HEK293 (cell line): ENCODE data around the gene WDFY3.

ENCODE experiments used
- EGR2 ChIP-seq: fragments of 450-650 bp; formaldehyde crosslinking; IDR thresholded peaks from 2 replicates; pipeline ENCODE4 v1.5.1; 2016; ENCODE audit warnings: low read depth, missing biosample characterization, missing genetic modification characterization
- FEZF1 ChIP-seq: fragments of 450-650 bp; formaldehyde crosslinking; IDR thresholded peaks from 2 replicates; pipeline ENCODE4 v1.5.1; 2016; ENCODE audit warnings: missing biosample characterization, missing genetic modification characterization
- GFI1B ChIP-seq: fragments of 450-650 bp; formaldehyde crosslinking; IDR thresholded peaks from 2 replicates; pipeline ENCODE4 v1.5.1; 2016; ENCODE audit warnings: missing biosample characterization, missing genetic modification characterization
- INSM2 ChIP-seq: fragments of 450-650 bp; formaldehyde crosslinking; IDR thresholded peaks from 2 replicates; pipeline ENCODE4 v1.5.1; 2016; ENCODE audit warnings: missing biosample characterization, missing genetic modification characterization
- MZF1 ChIP-seq: fragments of 450-650 bp; formaldehyde crosslinking; IDR thresholded peaks from 2 replicates; pipeline ENCODE4 v1.5.1; 2017; ENCODE audit warnings: missing biosample characterization, missing genetic modification characterization, borderline replicate concordance
- OVOL3 ChIP-seq: fragments of 450-650 bp; formaldehyde crosslinking; IDR thresholded peaks from 2 replicates; pipeline ENCODE4 v1.5.1; 2016; ENCODE audit warnings: missing biosample characterization, missing genetic modification characterization
- RBAK ChIP-seq: fragments of 450-650 bp; formaldehyde crosslinking; IDR thresholded peaks from 2 replicates; pipeline ENCODE4 v1.5.1; 2016; ENCODE audit warnings: missing biosample characterization, missing genetic modification characterization
- REPIN1 ChIP-seq: fragments of 450-650 bp; formaldehyde crosslinking; IDR thresholded peaks from 2 replicates; pipeline ENCODE4 v1.5.1; 2017; ENCODE audit warnings: missing biosample characterization, missing genetic modification characterization, low read depth
- SCRT1 ChIP-seq: fragments of 450-650 bp; formaldehyde crosslinking; IDR thresholded peaks from 2 replicates; pipeline ENCODE4 v1.5.1; 2016; ENCODE audit warnings: missing biosample characterization, missing genetic modification characterization, borderline replicate concordance
- SP3 ChIP-seq: fragments of 450-650 bp; formaldehyde crosslinking; IDR thresholded peaks from 2 replicates; pipeline ENCODE4 v1.5.1; 2016; ENCODE audit warnings: missing biosample characterization, missing genetic modification characterization
- TCF7L2 ChIP-seq: IDR thresholded peaks from 2 replicates; pipeline ENCODE4 v1.6.1; 2011; ENCODE audit warnings: low read depth, mild to moderate bottlenecking, inconsistent platforms, low read length, moderate library complexity, borderline replicate concordance
- WT1 ChIP-seq: fragments of 450-650 bp; formaldehyde crosslinking; IDR thresholded peaks from 2 replicates; pipeline ENCODE4 v1.5.1; 2016; ENCODE audit warnings: missing biosample characterization, missing genetic modification characterization
- ZBTB17 ChIP-seq: fragments of 450-650 bp; formaldehyde crosslinking; IDR thresholded peaks from 2 replicates; pipeline ENCODE4 v1.5.1; 2016; ENCODE audit warnings: missing biosample characterization, missing genetic modification characterization
- ZBTB20 ChIP-seq: fragments of 450-650 bp; formaldehyde crosslinking; IDR thresholded peaks from 2 replicates; pipeline ENCODE4 v1.5.1; 2016; ENCODE audit warnings: missing biosample characterization, missing genetic modification characterization
- ZBTB44 ChIP-seq: fragments of 450-650 bp; IDR thresholded peaks from 2 replicates; pipeline ENCODE4 v1.5.1; 2018; ENCODE audit warnings: missing biosample characterization, mild to moderate bottlenecking, missing genetic modification characterization
- ZBTB8A ChIP-seq: fragments of 450-650 bp; formaldehyde crosslinking; IDR thresholded peaks from 2 replicates; pipeline ENCODE4 v1.5.1; 2016; ENCODE audit warnings: missing biosample characterization, missing genetic modification characterization
- ZFP37 ChIP-seq: fragments of 450-650 bp; formaldehyde crosslinking; IDR thresholded peaks from 2 replicates; pipeline ENCODE4 v1.5.1; 2016; ENCODE audit warnings: missing biosample characterization, missing genetic modification characterization
- ZFP69B ChIP-seq: fragments of 450-650 bp; formaldehyde crosslinking; IDR thresholded peaks from 2 replicates; pipeline ENCODE4 v1.5.1; 2016; ENCODE audit warnings: missing biosample characterization, missing genetic modification characterization
- ZNF112 ChIP-seq: fragments of 450-650 bp; formaldehyde crosslinking; IDR thresholded peaks from 2 replicates; pipeline ENCODE4 v1.5.0; 2017; ENCODE audit warnings: missing biosample characterization, missing genetic modification characterization
- ZNF155 ChIP-seq: fragments of 450-650 bp; formaldehyde crosslinking; IDR thresholded peaks from 2 replicates; pipeline ENCODE4 v1.5.1; 2016; ENCODE audit warnings: missing biosample characterization, missing genetic modification characterization
- ZNF19 ChIP-seq: fragments of 450-650 bp; formaldehyde crosslinking; IDR thresholded peaks from 2 replicates; pipeline ENCODE4; 2016; ENCODE audit warnings: missing biosample characterization, missing genetic modification characterization, low read depth
- ZNF2 ChIP-seq: fragments of 450-650 bp; formaldehyde crosslinking; IDR thresholded peaks from 2 replicates; pipeline ENCODE4 v1.5.1; 2016; ENCODE audit warnings: missing biosample characterization, missing genetic modification characterization
- ZNF266 ChIP-seq: fragments of 450-650 bp; formaldehyde crosslinking; IDR thresholded peaks from 2 replicates; pipeline ENCODE4 v1.5.1; 2016; ENCODE audit warnings: missing biosample characterization, missing genetic modification characterization, low read depth
- ZNF280D ChIP-seq: fragments of 450-650 bp; formaldehyde crosslinking; IDR thresholded peaks from 2 replicates; pipeline ENCODE4 v1.5.1; 2016; ENCODE audit warnings: missing biosample characterization, missing genetic modification characterization
- ZNF501 ChIP-seq: fragments of 450-650 bp; formaldehyde crosslinking; IDR thresholded peaks from 2 replicates; pipeline ENCODE4 v1.5.1; 2016; ENCODE audit warnings: missing biosample characterization, missing genetic modification characterization
- ZNF521 ChIP-seq: fragments of 450-650 bp; formaldehyde crosslinking; IDR thresholded peaks from 2 replicates; pipeline ENCODE4 v1.5.1; 2017; ENCODE audit warnings: missing biosample characterization, mild to moderate bottlenecking, missing genetic modification characterization
- ZNF548 ChIP-seq: fragments of 450-650 bp; formaldehyde crosslinking; IDR thresholded peaks from 2 replicates; pipeline ENCODE4 v1.5.1; 2016; ENCODE audit warnings: missing biosample characterization, missing genetic modification characterization
- ZNF555 ChIP-seq: fragments of 450-650 bp; formaldehyde crosslinking; conservative IDR thresholded peaks from 2 replicates; pipeline ENCODE4 v1.5.1; 2017; ENCODE audit warnings: missing biosample characterization, mild to moderate bottlenecking, missing genetic modification characterization, inconsistent platforms
- ZNF558 ChIP-seq: fragments of 450-650 bp; formaldehyde crosslinking; IDR thresholded peaks from 2 replicates; pipeline ENCODE4 v1.5.1; 2016; ENCODE audit warnings: missing biosample characterization, missing genetic modification characterization
- ZNF560 ChIP-seq: fragments of 450-650 bp; formaldehyde crosslinking; IDR thresholded peaks from 2 replicates; pipeline ENCODE4 v1.5.1; 2017; ENCODE audit warnings: missing biosample characterization, missing genetic modification characterization, borderline replicate concordance
- ZNF624 ChIP-seq: fragments of 450-650 bp; formaldehyde crosslinking; IDR thresholded peaks from 2 replicates; pipeline ENCODE4 v1.5.1; 2017; ENCODE audit warnings: missing biosample characterization, missing genetic modification characterization
- ZNF654 ChIP-seq: fragments of 450-650 bp; formaldehyde crosslinking; IDR thresholded peaks from 2 replicates; pipeline ENCODE4 v1.5.1; 2016; ENCODE audit warnings: low read depth, missing biosample characterization, missing genetic modification characterization
- ZNF660 ChIP-seq: fragments of 450-650 bp; IDR thresholded peaks from 2 replicates; pipeline ENCODE4 v1.5.1; 2018; ENCODE audit warnings: missing biosample characterization, mild to moderate bottlenecking, missing genetic modification characterization
- ZNF707 ChIP-seq: fragments of 450-650 bp; formaldehyde crosslinking; IDR thresholded peaks from 2 replicates; pipeline ENCODE4 v1.5.1; 2016; ENCODE audit warnings: missing biosample characterization, missing genetic modification characterization
- ZNF776 ChIP-seq: fragments of 450-650 bp; formaldehyde crosslinking; IDR thresholded peaks from 2 replicates; pipeline ENCODE4 v1.5.0; 2017; ENCODE audit warnings: missing biosample characterization, missing genetic modification characterization, borderline replicate concordance
- ZNF830 ChIP-seq: fragments of 450-650 bp; IDR thresholded peaks from 2 replicates; pipeline ENCODE4 v1.5.0; 2018; ENCODE audit warnings: missing biosample characterization, missing genetic modification characterization, low read depth, mild to moderate bottlenecking, moderate library complexity
- ZSCAN16 ChIP-seq: fragments of 450-650 bp; formaldehyde crosslinking; IDR thresholded peaks from 2 replicates; pipeline ENCODE4 v1.5.1; 2016; ENCODE audit warnings: missing biosample characterization, missing genetic modification characterization

WDFY3 gene

GRCh38 chr4:84966382-84967242 lies at the start of gene WDFY3 (continued):
- TF ChIP-seq ZNF521 (tag by site-specific recombination) (no peak), MZF1 (tag by site-specific recombination) (no peak), ZNF266 (tag by site-specific recombination) (no peak), ZSCAN16 (tag by site-specific recombination) (no peak), WT1 (peak; percentile 65), ZNF2 (tag by site-specific recombination) (peak; percentile 41; the same call in 1 of the 2 replicates), TCF7L2 (no peak), ZBTB8A (tag by site-specific recombination) (peak; percentile 29; the same call in 1 of the 2 replicates), ZFP37 (tag by site-specific recombination) (no peak), ZNF501 (tag by site-specific recombination) (peak; percentile 82; the same call in 1 of the 2 replicates), ZNF776 (no peak), ZNF560 (no peak), FEZF1 (tag by site-specific recombination) (0 out of 2 replicates have a peak, but pooled peaks have one; percentile 6), ZNF19 (tag by site-specific recombination) (no peak), GFI1B (no peak), OVOL3 (tag by site-specific recombination) (no peak), ZNF555 (no peak), ZNF654 (tag by site-specific recombination) (no peak), ZNF558 (tag by site-specific recombination) (no peak; the same call in 1 of the 2 replicates), ZNF548 (no peak), ZNF155 (tag by site-specific recombination) (no peak), ZBTB44 (tag by site-specific recombination) (no peak), ZNF660 (tag by site-specific recombination) (no peak), ZNF830 (tag by site-specific recombination) (no peak), SP3 (tag by site-specific recombination) (peak; percentile 72), REPIN1 (no peak), ZBTB20 (tag by site-specific recombination) (peak; percentile 86; the same call in 1 of the 2 replicates), ZNF280D (tag by site-specific recombination) (peak; percentile 70; the same call in 1 of the 2 replicates), RBAK (tag by site-specific recombination) (no peak), ZNF624 (tag by site-specific recombination) (no peak), SCRT1 (no peak), ZBTB17 (tag by site-specific recombination) (peak; percentile 82), ZNF707 (tag by site-specific recombination) (no peak), INSM2 (no peak), ZNF112 (no peak), ZFP69B (tag by site-specific recombination) (no peak), EGR2 (peak; percentile 20)
